ENCODE data around the gene TRIM33. TPM values are rescaled to one million over a fixed set of nuclear protein-coding genes. Genes with fewer than 3 reads are reported as not detected.
"Not testable (repeated sequence)": the region's sequence is repeated elsewhere in the genome, so short reads cannot be mapped to it uniquely, and the experiment has no call there.

Gene TRIM33
- total RNA-seq, 1 experiment from 2014 or later, result 53.8 TPM

DNA sequence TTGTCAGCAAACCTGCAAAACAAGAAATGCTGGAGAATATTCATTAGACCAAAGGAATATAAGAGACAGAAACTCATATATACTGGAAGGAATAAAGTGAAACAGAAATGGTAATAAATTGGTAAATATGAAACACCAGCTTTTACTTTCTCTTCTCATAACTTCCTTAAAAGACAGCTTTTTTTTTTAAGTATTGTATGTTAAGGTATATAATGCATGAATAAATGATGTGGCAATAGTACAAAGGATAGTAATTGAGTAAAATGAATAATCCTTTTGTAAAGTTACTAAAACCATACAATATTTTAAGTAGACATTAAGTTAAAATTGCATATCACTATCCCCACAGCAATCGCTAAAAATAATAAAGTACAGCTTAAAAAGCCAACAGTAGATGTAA, 64.8 kb downstream of the TRIM33 start:
- H3K4me3 Mint-ChIP-seq, result no peak overlapping the region

GRCh38 chr1:114443226-114443625, 67.8 kb downstream of the TRIM33 start:
- H3K4ac ChIP-seq (ENCODE audit: low read depth, low read length); H3K27me3 Mint-ChIP-seq (ENCODE audit: low read depth); H3K56ac ChIP-seq (ENCODE audit: insufficient read length, low read depth, low read length); H3K9ac ChIP-seq (ENCODE audit: extremely low read depth, insufficient read length, low read length); H3K4me1 ChIP-seq (ENCODE audit: insufficient read depth, low read length); H2BK120ac ChIP-seq (ENCODE audit: low read depth, low read length, poor library complexity, severe bottlenecking); H4K5ac ChIP-seq (ENCODE audit: insufficient read length, low read depth, low read length); H3K4me3 Mint-ChIP-seq; DNase-seq; H3K4me1 Mint-ChIP-seq; H3K79me1 ChIP-seq (ENCODE audit: insufficient read depth, low read depth, low read length, poor library complexity, severe bottlenecking); H2AK5ac ChIP-seq (ENCODE audit: insufficient read length, low read length); H2AFZ ChIP-seq (ENCODE audit: low read length); H3K27ac ChIP-seq (ENCODE audit: insufficient read length, low read depth, low read length); H3K18ac ChIP-seq (ENCODE audit: insufficient read length, low read depth, low read length); H2BK12ac ChIP-seq (ENCODE audit: insufficient read length, low read depth, low read length); H3K9me3 Mint-ChIP-seq; H4K20me1 ChIP-seq (ENCODE audit: control insufficient read depth, insufficient read depth, insufficient read length); H3K14ac ChIP-seq (ENCODE audit: insufficient read depth, low read length); H3T11ph ChIP-seq (ENCODE audit: low read length); H3K27me3 ChIP-seq (ENCODE audit: insufficient read depth, low read length); H4K91ac ChIP-seq (ENCODE audit: insufficient read length, low read depth, low read length); H3K23me2 ChIP-seq (ENCODE audit: insufficient read length, low read depth, low read length, poor library complexity, severe bottlenecking); H4K8ac ChIP-seq (replicated peaks; ENCODE audit: insufficient read length, low read depth, low read length); H3K23ac ChIP-seq (ENCODE audit: insufficient read length, low read depth, low read length); H3K79me2 ChIP-seq (ENCODE audit: insufficient read depth, low read length); H2BK5ac ChIP-seq (ENCODE audit: insufficient read length, low read length); H3K9me3 ChIP-seq (ENCODE audit: control insufficient read depth, low read depth, low read length); H2BK15ac ChIP-seq (ENCODE audit: low read depth, low read length); H3K27ac Mint-ChIP-seq; H3K4me2 ChIP-seq (ENCODE audit: insufficient read depth, insufficient read length, low read length); H2BK20ac ChIP-seq (ENCODE audit: low read depth, low read length, poor library complexity, severe bottlenecking): not testable (repeated sequence)
- WGBS (ENCODE audit: extremely low coverage, insufficient read length, low lambda C conversion rate), result no CpG with 5 or more reads among the region's 4 CpGs
- H3K36me3 Mint-ChIP-seq (ENCODE audit: insufficient read depth in 1 of 3, low read depth in 3 of 3), result peaks cover 11 to 29% (median 27%) of the 10 kb centered on the region in 3 experiments; a peak in 5 of 7 replicates

More for the DNA sequence above, 64.8 kb downstream of the TRIM33 start:
- H2AFZ ChIP-seq (ENCODE audit: low read length), result no peak overlapping the region
- H2AK5ac ChIP-seq (ENCODE audit: insufficient read length, low read length), result no peak overlapping the region
- H3K23me2 ChIP-seq (ENCODE audit: insufficient read length, low read depth, low read length, poor library complexity, severe bottlenecking), result no peaks in the 10 kb centered on the region
- Mint-ChIP-seq H3K4me1 (no peaks in the 10 kb centered on the region), H3K27me3 (ENCODE audit: low read depth) (no peaks in the 10 kb centered on the region), H3K27ac (no peak overlapping the region), H3K36me3 (ENCODE audit: insufficient read depth in 1 of 3, low read depth in 3 of 3) (peaks cover 9 to 32% (median 24%) of the 10 kb centered on the region in 3 experiments; a peak in 5 of 7 replicates), H3K9me3 (no peaks in the 10 kb centered on the region)
- H4K5ac ChIP-seq (ENCODE audit: insufficient read length, low read depth, low read length), result no peak overlapping the region
- H2BK12ac ChIP-seq (ENCODE audit: insufficient read length, low read depth, low read length), result no peak overlapping the region
- no peak for TF ChIP-seq CTCF (conservative IDR thresholded peaks at IDR 0.05)
- no peak overlapping the region for H3K14ac ChIP-seq (ENCODE audit: insufficient read depth, low read length)
- no peak overlapping the region for H3K4me2 ChIP-seq (ENCODE audit: insufficient read depth, insufficient read length, low read length)
- H3K79me2 ChIP-seq (ENCODE audit: insufficient read depth, low read length), result no peaks in the 10 kb centered on the region
- no peak overlapping the region for H3K23ac ChIP-seq (ENCODE audit: insufficient read length, low read depth, low read length)
- no peak for DNase-seq
- H3K4me1 ChIP-seq (ENCODE audit: insufficient read depth, low read length), result no peaks in the 10 kb centered on the region
- no CpG with 5 or more reads among the region's 1 CpG for WGBS (ENCODE audit: extremely low coverage, insufficient read length, low lambda C conversion rate)
- no peak overlapping the region for H3K27ac ChIP-seq (ENCODE audit: insufficient read length, low read depth, low read length)
- no peak overlapping the region for H2BK5ac ChIP-seq (ENCODE audit: insufficient read length, low read length)
- no peak overlapping the region for H3K9ac ChIP-seq (ENCODE audit: extremely low read depth, insufficient read length, low read length)
- no peaks in the 10 kb centered on the region for H4K20me1 ChIP-seq (ENCODE audit: control insufficient read depth, insufficient read depth, insufficient read length)
- H3K4ac ChIP-seq (ENCODE audit: low read depth, low read length), result no peak overlapping the region
- H3K9me3 ChIP-seq (ENCODE audit: control insufficient read depth, low read depth, low read length), result no peaks in the 10 kb centered on the region
- H4K8ac ChIP-seq (replicated peaks; ENCODE audit: insufficient read length, low read depth, low read length), result no peak overlapping the region
- no peak overlapping the region for H2BK120ac ChIP-seq (ENCODE audit: low read depth, low read length, poor library complexity, severe bottlenecking)
- no peak overlapping the region for H2BK20ac ChIP-seq (ENCODE audit: low read depth, low read length, poor library complexity, severe bottlenecking)
- no peak overlapping the region for H4K91ac ChIP-seq (ENCODE audit: insufficient read length, low read depth, low read length)
- no peak overlapping the region for H2BK15ac ChIP-seq (ENCODE audit: low read depth, low read length)
- H3K18ac ChIP-seq (ENCODE audit: insufficient read length, low read depth, low read length), result no peak overlapping the region
- no peaks in the 10 kb centered on the region for H3K27me3 ChIP-seq (ENCODE audit: insufficient read depth, low read length)
- no peak overlapping the region for H3T11ph ChIP-seq (ENCODE audit: low read length)
- no peak overlapping the region for H3K56ac ChIP-seq (ENCODE audit: insufficient read length, low read depth, low read length)
- peaks cover 3% of the 10 kb centered on the region for H3K79me1 ChIP-seq (ENCODE audit: insufficient read depth, low read depth, low read length, poor library complexity, severe bottlenecking)

All from H9 (cell line).